ENCODE data around the gene NF1.

The NF1 gene

DNA sequence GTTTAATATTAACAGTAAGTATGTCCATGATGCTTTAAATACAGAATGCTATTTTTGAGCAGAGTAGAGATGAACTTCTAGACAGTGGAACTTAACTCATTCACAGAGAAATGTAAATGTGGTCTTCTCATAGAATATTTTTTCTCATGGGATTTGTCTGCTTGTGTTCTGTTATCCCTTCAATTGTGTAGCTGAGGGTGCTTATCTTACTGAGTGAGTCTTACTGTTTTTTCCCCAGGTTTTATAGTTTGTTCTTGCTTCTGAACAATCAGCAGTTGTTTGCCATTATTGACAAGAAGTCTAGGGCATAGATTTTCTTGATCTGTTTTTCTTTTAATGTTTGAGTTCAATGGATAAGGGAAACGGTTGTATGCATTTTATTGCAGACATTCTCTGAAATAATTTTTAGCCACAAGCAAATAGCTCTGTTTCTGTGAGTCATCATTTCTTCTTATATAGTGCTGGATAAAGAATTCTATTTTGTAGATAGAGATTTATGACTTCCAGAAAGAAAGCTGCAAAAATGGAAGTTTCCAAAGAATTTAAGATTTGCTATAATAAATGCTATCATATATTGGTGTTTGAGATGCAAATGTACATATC is 60.5 kb downstream of the NF1 start:
- no peak overlapping the region for H3K27ac ChIP-seq (ENCODE audit: extremely low read depth, low read depth, low read length)
- ChIA-PET POLR2A (interaction anchor here (1.4 kb wide), 1 partner anchor 60 kb away, joined by 4 read pairs; the partner anchor contains the start of gene NF1), CTCF (interaction anchor here (1.3 kb wide), 1 partner anchor 65 kb away, joined by 4 read pairs; no protein-coding TSS in a partner anchor)
- no peak overlapping the region for H3K4me3 ChIP-seq (ENCODE audit: low read depth, low read length)
- H3K36me3 ChIP-seq (ENCODE audit: control insufficient read depth in 2 of 2, insufficient read depth in 1 of 2, low read length in 2 of 2): peaks cover 20 to 39% of the 10 kb centered on the region in 2 experiments
- TF ChIP-seq BCL11B (tag by site-specific recombination; IDR thresholded peaks at IDR 0.05; ENCODE audit: low read depth): no peak
- TF ChIP-seq ZNF548 (tag by site-specific recombination; IDR thresholded peaks at IDR 0.05): no peak
- TF ChIP-seq, protein P1, sequence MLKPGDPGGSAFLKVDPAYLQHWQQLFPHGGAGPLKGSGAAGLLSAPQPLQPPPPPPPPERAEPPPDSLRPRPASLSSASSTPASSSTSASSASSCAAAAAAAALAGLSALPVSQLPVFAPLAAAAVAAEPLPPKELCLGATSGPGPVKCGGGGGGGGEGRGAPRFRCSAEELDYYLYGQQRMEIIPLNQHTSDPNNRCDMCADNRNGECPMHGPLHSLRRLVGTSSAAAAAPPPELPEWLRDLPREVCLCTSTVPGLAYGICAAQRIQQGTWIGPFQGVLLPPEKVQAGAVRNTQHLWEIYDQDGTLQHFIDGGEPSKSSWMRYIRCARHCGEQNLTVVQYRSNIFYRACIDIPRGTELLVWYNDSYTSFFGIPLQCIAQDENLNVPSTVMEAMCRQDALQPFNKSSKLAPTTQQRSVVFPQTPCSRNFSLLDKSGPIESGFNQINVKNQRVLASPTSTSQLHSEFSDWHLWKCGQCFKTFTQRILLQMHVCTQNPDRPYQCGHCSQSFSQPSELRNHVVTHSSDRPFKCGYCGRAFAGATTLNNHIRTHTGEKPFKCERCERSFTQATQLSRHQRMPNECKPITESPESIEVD (tag by site-specific recombination; IDR thresholded peaks at IDR 0.05): peak; percentile 44; the same call in 1 of the 2 replicates
- TF ChIP-seq ZNF473 (tag by site-specific recombination; IDR thresholded peaks at IDR 0.05): no peak
- TF ChIP-seq, protein P2, sequence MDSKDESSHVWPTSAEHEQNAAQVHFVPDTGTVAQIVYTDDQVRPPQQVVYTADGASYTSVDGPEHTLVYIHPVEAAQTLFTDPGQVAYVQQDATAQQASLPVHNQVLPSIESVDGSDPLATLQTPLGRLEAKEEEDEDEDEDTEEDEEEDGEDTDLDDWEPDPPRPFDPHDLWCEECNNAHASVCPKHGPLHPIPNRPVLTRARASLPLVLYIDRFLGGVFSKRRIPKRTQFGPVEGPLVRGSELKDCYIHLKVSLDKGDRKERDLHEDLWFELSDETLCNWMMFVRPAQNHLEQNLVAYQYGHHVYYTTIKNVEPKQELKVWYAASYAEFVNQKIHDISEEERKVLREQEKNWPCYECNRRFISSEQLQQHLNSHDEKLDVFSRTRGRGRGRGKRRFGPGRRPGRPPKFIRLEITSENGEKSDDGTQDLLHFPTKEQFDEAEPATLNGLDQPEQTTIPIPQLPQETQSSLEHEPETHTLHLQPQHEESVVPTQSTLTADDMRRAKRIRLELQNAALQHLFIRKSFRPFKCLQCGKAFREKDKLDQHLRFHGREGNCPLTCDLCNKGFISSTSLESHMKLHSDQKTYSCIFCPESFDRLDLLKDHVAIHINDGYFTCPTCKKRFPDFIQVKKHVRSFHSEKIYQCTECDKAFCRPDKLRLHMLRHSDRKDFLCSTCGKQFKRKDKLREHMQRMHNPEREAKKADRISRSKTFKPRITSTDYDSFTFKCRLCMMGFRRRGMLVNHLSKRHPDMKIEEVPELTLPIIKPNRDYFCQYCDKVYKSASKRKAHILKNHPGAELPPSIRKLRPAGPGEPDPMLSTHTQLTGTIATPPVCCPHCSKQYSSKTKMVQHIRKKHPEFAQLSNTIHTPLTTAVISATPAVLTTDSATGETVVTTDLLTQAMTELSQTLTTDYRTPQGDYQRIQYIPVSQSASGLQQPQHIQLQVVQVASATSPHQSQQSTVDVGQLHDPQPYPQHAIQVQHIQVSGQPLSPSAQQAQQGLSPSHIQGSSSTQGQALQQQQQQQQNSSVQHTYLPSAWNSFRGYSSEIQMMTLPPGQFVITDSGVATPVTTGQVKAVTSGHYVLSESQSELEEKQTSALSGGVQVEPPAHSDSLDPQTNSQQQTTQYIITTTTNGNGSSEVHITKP (tag by site-specific recombination; IDR thresholded peaks at IDR 0.05): no peak
- no peak for TF ChIP-seq ZNF341 (tag by site-specific recombination; IDR thresholded peaks at IDR 0.05; ENCODE audit: low read depth)
- no peak for TF ChIP-seq ZNF114 (tag by site-specific recombination; IDR thresholded peaks at IDR 0.05)
- no peak for TF ChIP-seq ZNF266 (tag by site-specific recombination; IDR thresholded peaks at IDR 0.05; ENCODE audit: low read depth)
- no peak for TF ChIP-seq ZNF433 (tag by site-specific recombination; IDR thresholded peaks at IDR 0.05; ENCODE audit: low read depth)
- H3K9me3 ChIP-seq (ENCODE audit: control insufficient read depth, insufficient read depth, low read depth, low read length): no peaks in the 10 kb centered on the region
- H3K4me1 ChIP-seq (ENCODE audit: control insufficient read depth, insufficient read depth, low read length): peaks cover 6% of the 10 kb centered on the region; the same call in 1 of the 2 replicates

DNA sequence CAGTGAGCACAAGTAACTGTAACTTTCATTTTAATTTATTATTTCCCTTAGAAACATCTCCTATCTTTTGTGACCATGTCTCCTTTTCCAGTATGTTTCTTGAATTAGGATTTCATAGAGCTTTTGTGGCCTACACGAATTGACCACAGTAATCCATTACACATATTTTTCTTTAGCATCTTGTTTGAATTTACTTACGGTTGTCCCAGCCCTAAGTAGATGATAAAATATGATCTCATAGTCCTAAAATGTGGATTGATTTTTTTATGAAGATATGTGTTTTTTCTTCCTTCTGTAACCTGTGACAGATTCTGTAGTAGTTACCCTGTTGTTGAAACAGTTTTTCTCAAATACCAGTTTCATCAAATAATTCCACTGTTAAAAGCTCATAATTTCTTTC is 61.5 kb downstream of the NF1 start:
- H3K27ac ChIP-seq (ENCODE audit: extremely low read depth, low read depth, low read length): no peak overlapping the region
- peaks cover 24 to 46% of the 10 kb centered on the region in 2 experiments for H3K36me3 ChIP-seq (ENCODE audit: control insufficient read depth in 2 of 2, insufficient read depth in 1 of 2, low read length in 2 of 2)
- CTCF ChIA-PET: interaction anchor here (1.3 kb wide), 1 partner anchor 66 kb away, joined by 4 read pairs; no protein-coding TSS in a partner anchor
- H3K4me1 ChIP-seq (ENCODE audit: control insufficient read depth, insufficient read depth, low read length): peaks cover 6% of the 10 kb centered on the region; the same call in 1 of the 2 replicates
- H3K9me3 ChIP-seq (ENCODE audit: control insufficient read depth, insufficient read depth, low read depth, low read length): no peaks in the 10 kb centered on the region
- POLR2A ChIA-PET: interaction anchor here (0.6 to 1.4 kb wide), 2 partner anchors 61 to 146 kb away, joined by 4 read pairs; partner anchors contain the start of gene NF1
- no peak overlapping the region for H3K4me3 ChIP-seq (ENCODE audit: low read depth, low read length)
- no peak for TF ChIP-seq YY2 (tag by site-specific recombination; IDR thresholded peaks at IDR 0.05)
- TF ChIP-seq ZNF221 (tag by site-specific recombination; IDR thresholded peaks at IDR 0.05; ENCODE audit: borderline replicate concordance): no peak
- no peak for TF ChIP-seq ZNF155 (tag by site-specific recombination; IDR thresholded peaks at IDR 0.05)
- no peak for TF ChIP-seq HOXC10 (CRISPR knock-in tag; IDR thresholded peaks at IDR 0.05)
- no peak for TF ChIP-seq ZNF202 (tag by site-specific recombination; IDR thresholded peaks at IDR 0.05; ENCODE audit: borderline replicate concordance)
- TF ChIP-seq KLF7 (tag by site-specific recombination; IDR thresholded peaks at IDR 0.05; ENCODE audit: borderline replicate concordance): no peak
- TF ChIP-seq, protein P3, sequence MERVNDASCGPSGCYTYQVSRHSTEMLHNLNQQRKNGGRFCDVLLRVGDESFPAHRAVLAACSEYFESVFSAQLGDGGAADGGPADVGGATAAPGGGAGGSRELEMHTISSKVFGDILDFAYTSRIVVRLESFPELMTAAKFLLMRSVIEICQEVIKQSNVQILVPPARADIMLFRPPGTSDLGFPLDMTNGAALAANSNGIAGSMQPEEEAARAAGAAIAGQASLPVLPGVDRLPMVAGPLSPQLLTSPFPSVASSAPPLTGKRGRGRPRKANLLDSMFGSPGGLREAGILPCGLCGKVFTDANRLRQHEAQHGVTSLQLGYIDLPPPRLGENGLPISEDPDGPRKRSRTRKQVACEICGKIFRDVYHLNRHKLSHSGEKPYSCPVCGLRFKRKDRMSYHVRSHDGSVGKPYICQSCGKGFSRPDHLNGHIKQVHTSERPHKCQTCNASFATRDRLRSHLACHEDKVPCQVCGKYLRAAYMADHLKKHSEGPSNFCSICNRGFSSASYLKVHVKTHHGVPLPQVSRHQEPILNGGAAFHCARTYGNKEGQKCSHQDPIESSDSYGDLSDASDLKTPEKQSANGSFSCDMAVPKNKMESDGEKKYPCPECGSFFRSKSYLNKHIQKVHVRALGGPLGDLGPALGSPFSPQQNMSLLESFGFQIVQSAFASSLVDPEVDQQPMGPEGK (tag by site-specific recombination; IDR thresholded peaks at IDR 0.05): no peak
- no peak for TF ChIP-seq ZNF596 (tag by site-specific recombination; IDR thresholded peaks at IDR 0.05)
- no peak for TF ChIP-seq ZIC2 (tag by site-specific recombination; IDR thresholded peaks at IDR 0.05)
- TF ChIP-seq ZNF830 (tag by site-specific recombination; IDR thresholded peaks at IDR 0.05; ENCODE audit: low read depth): no peak
- TF ChIP-seq ZNF473 (tag by site-specific recombination; IDR thresholded peaks at IDR 0.05): no peak
- no peak for TF ChIP-seq ZNF311 (tag by site-specific recombination; IDR thresholded peaks at IDR 0.05; ENCODE audit: borderline replicate concordance)
- no peak for TF ChIP-seq ZNF660 (tag by site-specific recombination; IDR thresholded peaks at IDR 0.05)
- no peak for TF ChIP-seq ZNF394 (tag by site-specific recombination; IDR thresholded peaks at IDR 0.05; ENCODE audit: borderline replicate concordance)

All from HEK293 (cell line).